NCI-H2171 (cell line): ENCODE data around the gene C15orf40.

Source experiments
- DNase-seq: peaks from one replicate; lab custom pipeline; 2025; lab: John Stamatoyannopoulos, UW

C15orf40 gene

GRCh38 chr15:82993144-82993543 lies 18.3 kb downstream of the C15orf40 start:
- DNase-seq, result no peak

- no peak for DNase-seq
These were observed 18.9 kb downstream of the C15orf40 start for GRCh38 chr15:82992436-82992998.

GRCh38 chr15:82986442-82986780 lies 25.0 kb downstream of the C15orf40 start:
- no peak for DNase-seq

GRCh38 chr15:82985688-82986441 lies 25.6 kb downstream of the C15orf40 start, which contains the start of gene RAMAC:
RAMAC (plus strand) TSS chr15:82986210; CDS start chr15:82989019, 2,809 bp downstream.
- DNase-seq, result peak; percentile 98

GRCh38 chr15:82980981-82981380 lies 30.5 kb downstream of the C15orf40 start:
- no peak for DNase-seq

GRCh38 chr15:82979726-82980125 lies 31.7 kb downstream of the C15orf40 start:
- no peak for DNase-seq

GRCh38 chr15:82978438-82978837 lies 33.0 kb downstream of the C15orf40 start:
- DNase-seq, result no peak

GRCh38 chr15:82977076-82977475 lies 34.4 kb downstream of the C15orf40 start:
- no peak for DNase-seq

- DNase-seq, result no peak
These were observed 38.4 kb downstream of the C15orf40 start for GRCh38 chr15:82972990-82973389.

- DNase-seq, result no peak
These were observed 40.0 kb downstream of the C15orf40 start for GRCh38 chr15:82971218-82971984.

GRCh38 chr15:82970696-82971095 lies 40.7 kb downstream of the C15orf40 start:
- no peak for DNase-seq

GRCh38 chr15:82970078-82970686 lies 41.3 kb downstream of the C15orf40 start:
- DNase-seq, result no peak

- no peak for DNase-seq
These were observed 42.1 kb downstream of the C15orf40 start for GRCh38 chr15:82969353-82969752.

GRCh38 chr15:82968066-82968465 lies 43.4 kb downstream of the C15orf40 start:
- no peak for DNase-seq

- no peak for DNase-seq
These were observed 44.8 kb downstream of the C15orf40 start for GRCh38 chr15:82966671-82967071.

GRCh38 chr15:82964890-82965289 lies 46.5 kb downstream of the C15orf40 start:
- no peak for DNase-seq

GRCh38 chr15:82963471-82964341 lies 47.7 kb downstream of the C15orf40 start:
- DNase-seq, result no peak

- DNase-seq, result no peak
These were observed 50.7 kb downstream of the C15orf40 start for GRCh38 chr15:82960766-82961165.

- DNase-seq, result no peak
These were observed 52.0 kb downstream of the C15orf40 start for GRCh38 chr15:82959423-82959822.

GRCh38 chr15:82958638-82959037 lies 52.8 kb downstream of the C15orf40 start:
- no peak for DNase-seq
